Effector memory CD8-positive, alpha-beta T cell (primary cell): ENCODE results near the gene SORBS1.
A peak's percentile ranks its signal among the peaks of the same experiment; 100 is the strongest.

Experiments used
- ATAC-seq: fragments of 150-1000 bp; cut with Tn5 transposase; replicated peaks from 2 replicates; pipeline ENCODE4 v1.10.0; 2021; ENCODE audit warnings: mild to moderate bottlenecking, moderate library complexity
- DNase-seq, 3 experiments: peaks; one replicate each; pipeline ENCODE4 v3.0.0; 2021
- H3K27ac Mint-ChIP-seq, 2 donors: one replicate each; pipeline ENCODE4 v1.8.0; 2022; ENCODE audit warnings: mild to moderate bottlenecking in 2 of 2, mixed read lengths in 2 of 2, moderate library complexity in 2 of 2
- H3K27me3 Mint-ChIP-seq, 2 donors: one replicate each; pipeline ENCODE4 v1.8.0; 2022; ENCODE audit warnings: mixed read lengths in 2 of 2
- H3K36me3 Mint-ChIP-seq: one replicate; pipeline ENCODE4 v1.8.0; 2022; ENCODE audit warnings: mild to moderate bottlenecking, moderate library complexity, mixed read lengths; ENCODE audit not compliant: insufficient read depth
- H3K4me1 Mint-ChIP-seq, 2 donors: one replicate each; pipeline ENCODE4 v1.8.0; 2022; ENCODE audit warnings: low read depth in 2 of 2, mixed read lengths in 2 of 2
- H3K4me3 Mint-ChIP-seq, 2 donors: one replicate each; pipeline ENCODE4 v1.8.0; 2022; ENCODE audit warnings: mild to moderate bottlenecking in 2 of 2, mixed read lengths in 2 of 2, moderate library complexity in 2 of 2
- H3K9me3 Mint-ChIP-seq, 2 donors: one replicate each; pipeline ENCODE4 v1.8.0; 2022; ENCODE audit warnings: mixed read lengths in 2 of 2

The SORBS1 gene

GRCh38 chr10:95500097-95500496 lies 61.1 kb downstream of the SORBS1 start:
- H3K27me3 Mint-ChIP-seq = peaks cover 15 to 30% of the 10 kb centered on the region in 2 donors
- ATAC-seq (no peak), DNase-seq (no peak)
- no peak overlapping the region for H3K27ac Mint-ChIP-seq
- no peaks in the 10 kb centered on the region for H3K4me1 Mint-ChIP-seq
- H3K9me3 Mint-ChIP-seq = no peaks in the 10 kb centered on the region
- no peak overlapping the region for H3K4me3 Mint-ChIP-seq
- H3K36me3 Mint-ChIP-seq = no peaks in the 10 kb centered on the region

- no peaks in the 10 kb centered on the region for H3K36me3 Mint-ChIP-seq
- H3K9me3 Mint-ChIP-seq = no peaks in the 10 kb centered on the region
- H3K27me3 Mint-ChIP-seq = peaks cover 15 to 27% of the 10 kb centered on the region in 2 donors
- no peak overlapping the region for H3K4me3 Mint-ChIP-seq
- H3K27ac Mint-ChIP-seq = no peak overlapping the region
- no peaks in the 10 kb centered on the region for H3K4me1 Mint-ChIP-seq
- no peak for DNase-seq
- ATAC-seq = no peak
These were observed 61.6 kb downstream of the SORBS1 start for GRCh38 chr10:95499482-95499989.

GRCh38 chr10:95496951-95497350 lies 64.2 kb downstream of the SORBS1 start:
- Mint-ChIP-seq H3K4me1 (no peaks in the 10 kb centered on the region), H3K4me3 (no peak overlapping the region), H3K36me3 (no peaks in the 10 kb centered on the region), H3K27me3 (peaks cover 15 to 22% of the 10 kb centered on the region in 2 donors), H3K27ac (no peak overlapping the region), H3K9me3 (no peaks in the 10 kb centered on the region)
- no peak for DNase-seq
- no peak for ATAC-seq

GRCh38 chr10:95496246-95496911 lies 64.8 kb downstream of the SORBS1 start:
- H3K36me3 Mint-ChIP-seq = no peaks in the 10 kb centered on the region
- H3K27me3 Mint-ChIP-seq = peaks cover 15 to 22% of the 10 kb centered on the region in 2 donors
- H3K9me3 Mint-ChIP-seq = no peaks in the 10 kb centered on the region
- ATAC-seq (no peak), DNase-seq (no peak)
- H3K27ac Mint-ChIP-seq = no peak overlapping the region
- H3K4me1 Mint-ChIP-seq = no peaks in the 10 kb centered on the region
- no peak overlapping the region for H3K4me3 Mint-ChIP-seq

- H3K36me3 Mint-ChIP-seq = no peaks in the 10 kb centered on the region
- H3K4me3 Mint-ChIP-seq = no peak overlapping the region
- DNase-seq (no peak), ATAC-seq (no peak)
- no peaks in the 10 kb centered on the region for H3K4me1 Mint-ChIP-seq
- H3K27ac Mint-ChIP-seq = no peak overlapping the region
- H3K27me3 Mint-ChIP-seq = peaks cover 15 to 17% of the 10 kb centered on the region in 2 donors
- H3K9me3 Mint-ChIP-seq = no peaks in the 10 kb centered on the region
These were observed 67.3 kb downstream of the SORBS1 start for GRCh38 chr10:95493862-95494261.

GRCh38 chr10:95487994-95488393 lies 73.2 kb downstream of the SORBS1 start:
- Mint-ChIP-seq H3K27me3 (no peaks in the 10 kb centered on the region), H3K36me3 (no peaks in the 10 kb centered on the region), H3K9me3 (no peaks in the 10 kb centered on the region), H3K27ac (no peak overlapping the region), H3K4me3 (no peak overlapping the region), H3K4me1 (peaks cover 2 to 6% of the 10 kb centered on the region in 2 donors)
- DNase-seq (no peak), ATAC-seq (no peak)

- Mint-ChIP-seq H3K9me3 (no peaks in the 10 kb centered on the region), H3K27ac (peak overlapping the region in 1 of 2 donors; percentile 57), H3K27me3 (no peaks in the 10 kb centered on the region), H3K36me3 (no peaks in the 10 kb centered on the region), H3K4me1 (peaks cover 2 to 6% of the 10 kb centered on the region in 2 donors), H3K4me3 (no peak overlapping the region)
- no peak for DNase-seq
- ATAC-seq = no peak
These were observed 75.9 kb downstream of the SORBS1 start for GRCh38 chr10:95485056-95485844.

- H3K36me3 Mint-ChIP-seq = no peaks in the 10 kb centered on the region
- peaks cover 2 to 6% of the 10 kb centered on the region in 2 donors for H3K4me1 Mint-ChIP-seq
- no peak for ATAC-seq
- no peaks in the 10 kb centered on the region for H3K9me3 Mint-ChIP-seq
- H3K27me3 Mint-ChIP-seq = peaks cover 0 to 6% of the 10 kb centered on the region in 2 donors
- H3K27ac Mint-ChIP-seq = no peak overlapping the region
- no peak for DNase-seq
- no peak overlapping the region for H3K4me3 Mint-ChIP-seq
These were observed 78.5 kb downstream of the SORBS1 start for GRCh38 chr10:95482501-95483233.

GRCh38 chr10:95480901-95481491 lies 80.2 kb downstream of the SORBS1 start:
- Mint-ChIP-seq H3K27me3 (peaks cover 0 to 6% of the 10 kb centered on the region in 2 donors), H3K27ac (no peak overlapping the region), H3K36me3 (no peaks in the 10 kb centered on the region), H3K4me3 (no peak overlapping the region), H3K9me3 (no peaks in the 10 kb centered on the region), H3K4me1 (peaks cover 2 to 6% of the 10 kb centered on the region in 2 donors)
- ATAC-seq = no peak
- no peak for DNase-seq

GRCh38 chr10:95480102-95480900 lies 80.9 kb downstream of the SORBS1 start:
- Mint-ChIP-seq H3K27ac (no peak overlapping the region), H3K36me3 (no peaks in the 10 kb centered on the region), H3K4me3 (no peak overlapping the region), H3K27me3 (peaks cover 0 to 6% of the 10 kb centered on the region in 2 donors), H3K4me1 (no peaks in the 10 kb centered on the region), H3K9me3 (no peaks in the 10 kb centered on the region)
- ATAC-seq (no peak), DNase-seq (no peak)

- no peak overlapping the region for H3K4me3 Mint-ChIP-seq
- no peaks in the 10 kb centered on the region for H3K9me3 Mint-ChIP-seq
- peaks cover 0 to 6% of the 10 kb centered on the region in 2 donors for H3K27me3 Mint-ChIP-seq
- H3K27ac Mint-ChIP-seq = no peak overlapping the region
- no peak for DNase-seq
- H3K4me1 Mint-ChIP-seq = no peaks in the 10 kb centered on the region
- H3K36me3 Mint-ChIP-seq = no peaks in the 10 kb centered on the region
- ATAC-seq = no peak
These were observed 82.2 kb downstream of the SORBS1 start for GRCh38 chr10:95478935-95479334.

- ATAC-seq (no peak), DNase-seq (no peak)
- Mint-ChIP-seq H3K27me3 (peaks cover 0 to 6% of the 10 kb centered on the region in 2 donors), H3K27ac (no peak overlapping the region), H3K4me3 (no peak overlapping the region), H3K36me3 (no peaks in the 10 kb centered on the region), H3K9me3 (no peaks in the 10 kb centered on the region), H3K4me1 (no peaks in the 10 kb centered on the region)
These were observed 83.0 kb downstream of the SORBS1 start for GRCh38 chr10:95478185-95478584.

- no peaks in the 10 kb centered on the region for H3K36me3 Mint-ChIP-seq
- no peak for DNase-seq
- no peaks in the 10 kb centered on the region for H3K4me1 Mint-ChIP-seq
- ATAC-seq = no peak
- peaks cover 0 to 6% of the 10 kb centered on the region in 2 donors for H3K27me3 Mint-ChIP-seq
- H3K4me3 Mint-ChIP-seq = no peak overlapping the region
- no peak overlapping the region for H3K27ac Mint-ChIP-seq
- H3K9me3 Mint-ChIP-seq = no peaks in the 10 kb centered on the region
These were observed 84.0 kb downstream of the SORBS1 start for GRCh38 chr10:95477175-95477520.
